Measurements from ENCODE around the gene KLHDC4. TPM values are rescaled to one million over a fixed set of nuclear protein-coding genes. Genes with fewer than 3 reads are reported as not detected.

Gene KLHDC4
- total RNA-seq, 1 donor from 2014 or later, result 11.6 TPM

- intact Hi-C loops (cut with micrococcal nuclease), result no loop called here
- ATAC-seq (no peak), DNase-seq (no peak)
Observed at GRCh38 chr16:87677830-87678229, 88.0 kb downstream of the KLHDC4 start.

- ATAC-seq, result no peak
- DNase-seq, result no peak
- intact Hi-C loops (cut with micrococcal nuclease), result no loop called here
Observed at GRCh38 chr16:87675111-87675719, 90.6 kb downstream of the KLHDC4 start.

GRCh38 chr16:87674419-87674818 lies 91.4 kb downstream of the KLHDC4 start:
- intact Hi-C loops (cut with micrococcal nuclease), result no loop called here
- DNase-seq (no peak), ATAC-seq (no peak)

DNA sequence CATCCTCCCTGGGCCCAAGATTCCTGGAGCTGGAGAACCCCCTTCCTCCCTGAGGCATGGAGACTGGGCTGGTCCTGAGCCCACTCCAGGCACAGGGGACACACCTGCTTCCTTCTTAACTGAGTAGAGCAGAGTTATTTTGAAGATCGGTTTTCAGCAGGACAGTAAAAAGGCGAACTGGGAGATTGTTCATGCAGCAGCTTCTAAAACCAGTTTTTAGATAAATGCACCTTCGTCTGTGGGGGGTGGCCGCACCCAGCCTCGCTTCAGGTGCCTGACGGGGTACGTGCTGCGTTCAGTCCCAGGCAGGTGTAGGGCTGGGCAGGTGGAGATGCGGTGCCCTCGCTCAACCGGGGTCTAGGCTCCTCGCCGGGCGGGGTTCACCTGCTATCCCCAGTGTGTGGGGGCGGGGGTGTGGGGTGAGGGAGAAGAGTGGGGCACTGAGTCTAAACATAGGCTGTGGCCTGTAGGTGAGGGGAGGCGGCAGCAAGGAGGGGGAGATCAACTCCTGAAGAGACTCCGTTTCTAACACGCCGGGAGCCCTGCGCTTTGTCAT lies 94.0 kb downstream of the KLHDC4 start:
- intact Hi-C loops (cut with micrococcal nuclease), result no loop called here
- DNase-seq (no peak), ATAC-seq (no peak)

DNA sequence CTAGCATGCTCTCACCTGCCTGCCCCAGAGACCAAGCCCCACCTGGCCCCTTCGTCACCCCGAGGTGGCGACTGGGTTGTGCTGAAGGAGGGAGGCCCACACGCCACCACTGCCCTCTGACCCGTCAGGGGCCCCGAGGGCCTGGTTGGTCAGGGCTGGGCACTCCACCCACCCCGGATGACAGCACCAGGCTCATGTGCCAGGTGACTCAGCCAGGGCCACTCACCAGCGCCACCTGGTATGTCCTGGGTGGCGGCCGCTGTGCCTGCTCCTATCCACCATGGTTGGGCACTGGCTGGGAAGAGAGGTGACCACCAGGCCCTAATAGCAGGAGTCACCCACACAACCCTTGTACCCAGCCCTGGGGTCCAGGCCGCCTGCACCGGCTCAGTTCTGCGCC lies 94.6 kb downstream of the KLHDC4 start:
- ATAC-seq, result no peak
- intact Hi-C loops (cut with micrococcal nuclease), result no loop called here
- DNase-seq, result no peak

DNA sequence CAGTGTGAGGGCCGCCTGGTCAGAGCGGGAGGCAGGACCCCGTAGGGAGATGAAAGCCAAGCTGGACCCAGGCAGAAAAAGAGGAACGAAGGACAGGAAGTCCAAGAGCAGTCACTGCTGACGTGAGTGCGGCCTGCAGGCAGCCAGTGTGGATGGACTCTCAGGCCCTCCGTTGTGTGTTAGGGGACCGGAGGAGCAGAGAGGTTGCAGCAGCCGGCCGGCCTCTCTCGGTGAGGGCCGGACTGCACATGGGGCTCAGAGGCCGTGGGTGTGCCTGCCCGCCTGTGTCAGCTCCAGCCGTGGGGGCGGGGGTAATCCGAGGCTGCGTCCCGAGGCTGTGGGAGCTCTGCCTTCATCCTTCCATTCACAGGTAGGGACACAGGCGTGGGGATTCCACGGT lies 96.1 kb downstream of the KLHDC4 start:
- ATAC-seq (no peak), DNase-seq (no peak)

DNA sequence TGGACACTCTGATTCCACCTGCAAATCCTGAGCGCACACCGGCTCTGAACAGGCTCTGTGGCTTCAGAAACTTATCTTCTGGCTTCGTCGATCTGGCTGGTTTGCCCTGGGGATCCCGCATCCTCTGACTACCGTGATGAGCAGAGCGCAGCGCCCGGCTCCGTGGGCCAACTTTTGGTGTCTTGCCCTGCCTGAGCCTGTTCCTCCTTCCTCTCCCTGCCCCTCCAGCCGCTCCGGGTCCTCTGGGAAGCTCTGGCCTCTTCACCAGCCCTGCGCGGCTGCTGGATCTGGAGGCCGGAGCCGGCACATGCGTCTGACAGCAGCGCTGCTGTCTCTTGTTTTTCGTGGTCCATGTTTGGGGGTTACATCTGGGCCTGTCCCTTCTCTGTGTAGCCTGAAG lies 97.8 kb downstream of the KLHDC4 start:
- intact Hi-C loops (cut with micrococcal nuclease), result no loop called here
- ATAC-seq (no peak), DNase-seq (no peak)

More for the DNA sequence above, 96.1 kb downstream of the KLHDC4 start:
- intact Hi-C loops (cut with micrococcal nuclease), result no loop called here

DNA sequence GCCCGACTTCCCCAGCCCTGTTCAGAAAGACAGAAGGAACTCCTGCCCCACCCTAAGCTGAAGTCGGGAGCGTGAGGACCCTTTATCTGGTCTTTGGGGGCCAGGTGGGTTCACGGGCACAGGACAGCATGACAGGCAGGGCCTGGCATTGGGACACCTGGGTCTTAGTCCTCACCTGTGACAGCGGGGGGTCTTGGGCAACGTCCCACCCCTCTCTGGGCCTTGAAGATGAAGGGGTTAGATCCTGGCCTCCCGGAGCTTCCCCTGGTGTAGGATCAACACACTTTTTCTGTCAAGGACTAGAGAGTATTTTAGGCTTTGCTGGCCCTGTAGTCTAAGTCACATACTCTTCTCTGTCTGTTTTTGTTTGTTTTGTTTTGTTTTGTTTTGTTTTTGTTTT lies 98.3 kb downstream of the KLHDC4 start:
- DNase-seq, result no peak
- intact Hi-C loops (cut with micrococcal nuclease), result no loop called here
- ATAC-seq, result no peak

- ATAC-seq, result no peak
- no peak for DNase-seq
- intact Hi-C loops (cut with micrococcal nuclease), result no loop called here
Observed at GRCh38 chr16:87666919-87667318, 98.9 kb downstream of the KLHDC4 start.

DNA sequence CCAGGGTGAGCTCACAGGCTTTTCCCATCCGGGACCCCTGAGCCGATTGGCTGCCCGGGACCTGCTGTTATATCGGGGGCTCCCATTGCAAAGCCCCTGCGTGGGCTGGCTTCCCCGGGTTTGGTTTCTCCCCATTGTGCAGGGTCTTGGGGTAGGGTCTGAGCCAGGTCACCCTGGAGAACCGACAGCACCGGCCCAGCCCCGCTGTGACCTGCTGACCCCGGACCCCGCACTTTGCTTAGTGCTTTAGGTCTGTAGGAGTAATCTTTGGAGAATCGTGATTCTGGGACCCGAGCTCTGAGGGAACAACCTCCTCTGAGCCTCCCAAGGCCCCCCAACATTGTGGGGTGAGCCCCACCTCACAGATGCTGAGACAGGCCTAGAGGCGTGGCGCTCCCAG lies 100.6 kb downstream of the KLHDC4 start:
- DNase-seq, result no peak
- intact Hi-C loops (cut with micrococcal nuclease), result no loop called here
- no peak for ATAC-seq

DNA sequence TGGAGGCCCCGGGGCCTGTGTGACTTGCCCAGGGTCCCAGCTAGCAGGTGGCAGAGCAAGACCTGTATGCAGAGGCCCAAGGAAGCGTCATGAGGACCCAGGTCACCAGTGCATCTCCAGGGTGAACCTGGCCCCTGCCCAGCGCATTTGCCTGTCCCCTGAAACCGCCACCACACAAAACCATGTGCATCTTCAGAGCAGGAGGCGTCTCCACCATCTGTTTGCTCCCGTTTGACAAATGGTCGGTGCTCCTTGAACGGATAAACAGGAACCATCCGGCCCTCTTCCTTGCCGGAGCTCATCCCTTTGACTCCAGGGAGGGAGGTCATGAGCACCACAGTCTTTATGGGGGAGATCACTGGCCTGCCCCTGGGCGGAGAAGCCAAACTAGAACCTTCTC lies 101.0 kb downstream of the KLHDC4 start:
- DNase-seq (no peak), ATAC-seq (no peak)
- intact Hi-C loops (cut with micrococcal nuclease), result no loop called here

DNA sequence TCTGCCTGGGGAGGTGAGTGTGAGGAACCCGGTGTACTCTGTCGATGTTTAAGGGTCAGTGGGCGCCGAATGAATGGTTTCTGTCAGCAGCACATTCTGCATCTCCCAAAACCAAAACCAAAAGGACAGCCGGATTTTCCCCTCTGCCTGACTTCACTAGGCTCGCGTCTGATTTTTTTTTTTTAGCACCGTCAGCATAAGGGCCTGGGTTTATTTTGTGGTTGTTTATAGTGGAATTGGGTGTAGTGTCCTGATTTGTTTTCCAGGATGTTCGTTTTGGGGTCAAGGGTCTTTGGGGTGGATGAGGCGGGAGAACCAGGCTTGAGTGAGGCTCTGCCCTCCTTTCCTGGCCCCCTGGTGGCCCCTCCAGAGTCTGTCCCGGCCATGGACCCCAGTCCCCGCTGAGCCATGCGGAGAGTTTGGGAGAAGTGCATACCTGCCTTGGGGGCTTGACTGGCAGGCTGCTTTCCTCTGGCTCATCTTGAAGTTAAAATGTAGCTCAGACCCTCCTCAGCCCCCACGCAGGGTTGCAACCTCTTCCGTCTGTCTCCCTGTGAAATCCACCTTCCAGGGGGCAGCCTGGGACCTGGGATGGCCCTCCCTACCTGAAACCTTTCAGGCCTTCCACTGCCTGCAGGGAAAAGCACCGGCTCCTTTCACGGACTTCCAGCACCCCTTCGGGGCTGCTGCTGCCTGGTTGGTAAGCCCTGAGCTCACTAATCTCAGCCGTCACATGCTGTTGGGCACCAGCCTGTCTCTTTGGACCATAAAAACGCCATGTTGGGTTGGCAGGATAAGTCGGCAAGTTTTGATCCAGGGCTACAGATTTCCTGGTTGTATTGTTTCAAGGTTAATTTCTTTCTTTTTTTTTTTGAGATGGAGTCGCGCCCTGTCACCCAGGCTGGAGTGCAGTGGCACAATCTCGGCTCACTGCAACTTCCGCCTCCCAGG lies 103.3 kb downstream of the KLHDC4 start:
- intact Hi-C loops (cut with micrococcal nuclease), result no loop called here
- no peak for DNase-seq

GRCh38 chr16:87661561-87661960 lies 104.2 kb downstream of the KLHDC4 start:
- peak; percentile 60 for DNase-seq
- peak; percentile 61 for ATAC-seq
- intact Hi-C loops (cut with micrococcal nuclease), result no loop called here

More for the DNA sequence above, 103.3 kb downstream of the KLHDC4 start:
- ATAC-seq, result no peak

DNA sequence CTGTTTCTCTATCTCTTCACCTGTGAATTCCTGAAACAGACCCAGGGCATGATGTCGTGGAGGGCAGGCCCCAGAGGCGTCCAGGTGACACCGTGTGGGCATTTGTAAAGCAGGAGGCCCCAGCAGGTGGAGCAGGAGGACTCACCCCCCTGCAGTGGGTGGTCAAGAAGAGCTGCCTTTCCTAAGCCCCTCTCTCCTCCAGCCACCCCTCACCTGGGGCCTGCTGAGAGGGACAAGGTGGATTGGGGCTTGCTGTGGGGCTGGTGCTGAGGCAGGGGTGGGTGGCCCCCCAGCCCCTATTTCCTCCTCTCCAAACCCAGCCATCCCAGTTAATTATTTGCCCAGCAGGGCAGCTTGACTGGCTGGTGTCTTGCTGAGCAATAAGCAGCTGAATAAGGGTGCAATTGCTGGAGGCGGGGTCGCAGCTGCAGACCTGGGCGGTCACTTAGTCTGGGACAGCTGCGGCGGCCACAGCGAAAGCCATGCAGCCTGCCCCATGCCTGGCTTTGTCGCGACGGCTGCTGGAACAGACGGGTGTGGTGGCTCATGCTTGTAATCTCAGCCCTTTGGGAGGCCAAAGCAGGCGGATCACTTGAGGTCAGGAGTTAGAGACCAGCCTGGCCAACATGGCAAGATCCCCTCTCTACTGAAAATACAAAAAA lies 107.1 kb downstream of the KLHDC4 start:
- ATAC-seq (no peak), DNase-seq (no peak)
- intact Hi-C loops (cut with micrococcal nuclease), result no loop called here

Other genes starting within 250 kb of the KLHDC4 start
- 0.12 TPM for gene JPH3, start 163.5 kb downstream of the KLHDC4 start, total RNA-seq
- gene SLC7A5, start 103.5 kb upstream of the KLHDC4 start, total RNA-seq, result 2.0 TPM
- gene CA5A, start 170.5 kb upstream of the KLHDC4 start, total RNA-seq, result not detected
- gene BANP, start 185.4 kb upstream of the KLHDC4 start, total RNA-seq, result 15.5 TPM

All from left ventricle myocardium superior (tissue), 1 donor.